MM.1S (cell line): ENCODE results near the gene CILP2.

Source experiments
- EZH2 ChIP-seq: fragments of 300-600 bp; sonication (generic); optimal IDR thresholded peaks from 2 replicates; pipeline ENCODE3; 2017; ENCODE audit warnings: low read depth, mild to moderate bottlenecking, antibody characterized with exemption, low read length, mixed read lengths
- EZH2phosphoT487 ChIP-seq: fragments of 300-600 bp; sonication (generic); IDR thresholded peaks from 2 replicates; pipeline ENCODE4 v1.6.1; 2018; ENCODE audit warnings: antibody characterized with exemption, low read length
- TF ChIP-seq, protein P1 (sequence below): fragments of 300-600 bp; sonication (generic); IDR thresholded peaks from 2 replicates; pipeline ENCODE4 v1.5.1; 2016; ENCODE audit warnings: antibody characterized with exemption, low read length, mixed read lengths

DNA sequence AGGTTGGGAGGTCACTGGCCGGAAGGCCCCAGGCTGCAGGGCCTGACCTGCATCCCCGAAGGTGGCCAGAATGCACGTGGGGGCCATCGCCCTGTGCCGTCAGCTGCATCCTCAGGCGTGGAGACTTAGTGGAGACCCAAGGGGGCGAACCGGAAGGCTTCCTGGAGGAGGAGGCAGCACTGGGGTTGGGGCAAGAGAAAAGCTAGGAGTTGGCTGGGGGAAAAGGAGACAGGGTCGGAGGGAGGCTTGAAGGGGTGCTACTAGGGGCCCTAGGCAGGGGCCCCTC is 10.8 kb upstream of the CILP2 start:
- TF ChIP-seq, protein P1, sequence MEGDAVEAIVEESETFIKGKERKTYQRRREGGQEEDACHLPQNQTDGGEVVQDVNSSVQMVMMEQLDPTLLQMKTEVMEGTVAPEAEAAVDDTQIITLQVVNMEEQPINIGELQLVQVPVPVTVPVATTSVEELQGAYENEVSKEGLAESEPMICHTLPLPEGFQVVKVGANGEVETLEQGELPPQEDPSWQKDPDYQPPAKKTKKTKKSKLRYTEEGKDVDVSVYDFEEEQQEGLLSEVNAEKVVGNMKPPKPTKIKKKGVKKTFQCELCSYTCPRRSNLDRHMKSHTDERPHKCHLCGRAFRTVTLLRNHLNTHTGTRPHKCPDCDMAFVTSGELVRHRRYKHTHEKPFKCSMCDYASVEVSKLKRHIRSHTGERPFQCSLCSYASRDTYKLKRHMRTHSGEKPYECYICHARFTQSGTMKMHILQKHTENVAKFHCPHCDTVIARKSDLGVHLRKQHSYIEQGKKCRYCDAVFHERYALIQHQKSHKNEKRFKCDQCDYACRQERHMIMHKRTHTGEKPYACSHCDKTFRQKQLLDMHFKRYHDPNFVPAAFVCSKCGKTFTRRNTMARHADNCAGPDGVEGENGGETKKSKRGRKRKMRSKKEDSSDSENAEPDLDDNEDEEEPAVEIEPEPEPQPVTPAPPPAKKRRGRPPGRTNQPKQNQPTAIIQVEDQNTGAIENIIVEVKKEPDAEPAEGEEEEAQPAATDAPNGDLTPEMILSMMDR, result no peak
- no peak for TF ChIP-seq EZH2
- no peak for TF ChIP-seq EZH2phosphoT487
